ENCODE measurements around the gene C1QTNF6.

The C1QTNF6 gene

DNA sequence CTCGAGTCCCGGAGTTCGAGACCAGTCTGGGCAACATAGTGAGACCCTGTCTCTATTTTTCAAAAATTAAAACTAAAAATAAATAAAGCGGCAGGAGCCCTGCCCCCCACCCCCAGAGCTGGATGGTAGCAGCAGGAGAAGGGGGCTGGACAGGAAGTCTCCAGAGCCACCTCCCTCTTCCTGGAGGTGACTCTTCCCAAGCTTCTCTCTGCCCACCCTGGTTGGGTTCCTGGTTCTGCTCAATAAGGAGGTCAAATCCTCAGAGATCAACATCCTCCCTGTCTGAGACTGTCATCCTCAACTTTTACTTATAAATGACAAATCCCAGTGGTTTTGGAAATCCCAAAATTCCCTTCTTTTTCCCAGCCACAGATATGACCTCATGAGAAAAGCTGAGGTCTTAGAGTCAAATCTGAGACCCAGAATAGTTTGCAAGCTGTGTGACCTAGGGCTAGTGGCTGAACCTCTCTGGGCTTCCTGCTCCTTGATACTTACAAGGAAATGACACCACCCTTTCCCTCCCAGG lies 987 bp downstream of the C1QTNF6 start:
- H3K27me3 ChIP-seq (replicated peaks; ENCODE audit: control insufficient read depth, insufficient read depth, low read length), result no peaks in the 10 kb centered on the region
- TF ChIP-seq, protein P1, sequence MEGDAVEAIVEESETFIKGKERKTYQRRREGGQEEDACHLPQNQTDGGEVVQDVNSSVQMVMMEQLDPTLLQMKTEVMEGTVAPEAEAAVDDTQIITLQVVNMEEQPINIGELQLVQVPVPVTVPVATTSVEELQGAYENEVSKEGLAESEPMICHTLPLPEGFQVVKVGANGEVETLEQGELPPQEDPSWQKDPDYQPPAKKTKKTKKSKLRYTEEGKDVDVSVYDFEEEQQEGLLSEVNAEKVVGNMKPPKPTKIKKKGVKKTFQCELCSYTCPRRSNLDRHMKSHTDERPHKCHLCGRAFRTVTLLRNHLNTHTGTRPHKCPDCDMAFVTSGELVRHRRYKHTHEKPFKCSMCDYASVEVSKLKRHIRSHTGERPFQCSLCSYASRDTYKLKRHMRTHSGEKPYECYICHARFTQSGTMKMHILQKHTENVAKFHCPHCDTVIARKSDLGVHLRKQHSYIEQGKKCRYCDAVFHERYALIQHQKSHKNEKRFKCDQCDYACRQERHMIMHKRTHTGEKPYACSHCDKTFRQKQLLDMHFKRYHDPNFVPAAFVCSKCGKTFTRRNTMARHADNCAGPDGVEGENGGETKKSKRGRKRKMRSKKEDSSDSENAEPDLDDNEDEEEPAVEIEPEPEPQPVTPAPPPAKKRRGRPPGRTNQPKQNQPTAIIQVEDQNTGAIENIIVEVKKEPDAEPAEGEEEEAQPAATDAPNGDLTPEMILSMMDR (IDR thresholded peaks at IDR 0.05; ENCODE audit: insufficient read depth, low read length, poor library complexity, severe bottlenecking), result no peak
- H3K36me3 ChIP-seq (ENCODE audit: control insufficient read depth, insufficient read depth, low read length), result no peaks in the 10 kb centered on the region
- H3K4me3 ChIP-seq (replicated peaks; ENCODE audit: low read depth, low read length), result no peak overlapping the region
- no peak for DNase-seq (ENCODE audit: extremely low read depth, insufficient read length)

DNA sequence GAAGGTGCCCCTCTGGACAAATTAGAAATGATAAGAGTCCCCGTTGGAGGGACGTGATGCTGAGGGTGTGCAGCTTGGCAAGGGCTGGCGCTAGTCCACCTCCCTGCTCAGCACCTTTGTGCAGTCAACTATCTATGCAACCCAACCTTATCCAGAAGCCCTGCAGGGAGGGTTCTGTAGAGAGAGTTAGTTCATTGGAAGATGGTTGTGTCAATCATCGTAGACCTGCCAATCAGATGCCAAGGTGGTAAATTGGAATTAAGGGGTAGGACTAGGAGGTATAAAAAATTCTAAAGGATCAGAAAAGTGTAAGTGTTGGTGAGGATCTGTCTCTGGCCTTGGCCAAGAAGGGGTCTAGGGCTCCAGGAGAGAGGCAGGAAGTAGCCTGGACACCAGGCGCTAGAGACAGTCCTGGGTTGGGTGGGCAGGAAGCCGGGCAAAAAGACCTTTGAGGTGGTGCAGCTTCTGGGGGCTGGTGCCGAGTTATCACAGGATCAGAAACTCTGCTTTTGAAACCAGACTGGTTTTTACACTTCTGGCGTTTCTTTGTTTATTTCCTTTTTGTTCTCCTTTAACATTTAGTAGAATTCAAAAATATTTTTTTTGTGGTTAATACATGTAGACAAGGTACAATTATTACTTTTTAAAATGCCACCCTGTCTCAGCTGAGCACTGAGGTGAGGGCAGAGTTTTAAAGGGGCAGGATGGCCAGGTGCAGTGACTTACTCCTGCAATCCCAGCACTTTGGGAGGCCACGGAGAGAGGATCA lies 1.6 kb downstream of the C1QTNF6 start:
- DNase-seq (ENCODE audit: extremely low read depth, insufficient read length), result peak; percentile 56
- H3K4me3 ChIP-seq (replicated peaks; ENCODE audit: low read depth, low read length), result no peak overlapping the region
- no peaks in the 10 kb centered on the region for H3K36me3 ChIP-seq (ENCODE audit: control insufficient read depth, insufficient read depth, low read length)
- H3K27me3 ChIP-seq (replicated peaks; ENCODE audit: control insufficient read depth, insufficient read depth, low read length), result no peaks in the 10 kb centered on the region
- TF ChIP-seq, protein P1 (IDR thresholded peaks at IDR 0.05; ENCODE audit: insufficient read depth, low read length, poor library complexity, severe bottlenecking), result no peak

DNA sequence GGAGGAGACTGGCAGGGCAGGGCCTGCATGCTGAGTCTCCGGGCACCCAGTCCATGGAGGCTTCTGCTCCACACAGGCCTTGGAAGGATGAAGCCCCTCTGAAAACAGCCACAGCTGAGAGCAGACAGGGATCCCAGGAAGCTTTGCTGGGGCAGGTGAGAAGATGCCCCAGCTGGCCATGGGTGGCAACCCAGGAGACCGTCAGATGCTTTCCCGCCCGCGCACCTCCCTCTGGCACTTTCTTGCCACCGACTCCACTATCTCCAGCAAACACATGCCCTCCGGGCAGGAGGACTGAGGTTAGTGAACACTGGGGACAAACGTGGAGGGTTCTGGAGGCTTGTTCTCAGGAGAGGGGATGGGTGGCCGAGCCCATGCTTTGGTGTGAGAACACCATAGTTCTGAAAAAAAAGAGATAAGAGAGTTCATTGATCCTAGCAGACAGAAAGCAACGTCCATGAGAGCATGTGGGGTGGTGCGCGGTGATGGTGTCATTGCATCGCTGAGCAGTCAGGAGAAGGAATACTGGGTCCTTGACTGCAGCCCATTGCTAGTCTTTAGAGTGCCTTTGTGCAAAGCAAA lies 2.3 kb downstream of the C1QTNF6 start:
- Histone ChIP-seq H3K4me3 (replicated peaks; ENCODE audit: low read depth, low read length) (no peak overlapping the region), H3K36me3 (ENCODE audit: control insufficient read depth, insufficient read depth, low read length) (no peaks in the 10 kb centered on the region), H3K27me3 (replicated peaks; ENCODE audit: control insufficient read depth, insufficient read depth, low read length) (no peaks in the 10 kb centered on the region)
- TF ChIP-seq, protein P1 (IDR thresholded peaks at IDR 0.05; ENCODE audit: insufficient read depth, low read length, poor library complexity, severe bottlenecking), result no peak
- no peak for DNase-seq (ENCODE audit: extremely low read depth, insufficient read length)

DNA sequence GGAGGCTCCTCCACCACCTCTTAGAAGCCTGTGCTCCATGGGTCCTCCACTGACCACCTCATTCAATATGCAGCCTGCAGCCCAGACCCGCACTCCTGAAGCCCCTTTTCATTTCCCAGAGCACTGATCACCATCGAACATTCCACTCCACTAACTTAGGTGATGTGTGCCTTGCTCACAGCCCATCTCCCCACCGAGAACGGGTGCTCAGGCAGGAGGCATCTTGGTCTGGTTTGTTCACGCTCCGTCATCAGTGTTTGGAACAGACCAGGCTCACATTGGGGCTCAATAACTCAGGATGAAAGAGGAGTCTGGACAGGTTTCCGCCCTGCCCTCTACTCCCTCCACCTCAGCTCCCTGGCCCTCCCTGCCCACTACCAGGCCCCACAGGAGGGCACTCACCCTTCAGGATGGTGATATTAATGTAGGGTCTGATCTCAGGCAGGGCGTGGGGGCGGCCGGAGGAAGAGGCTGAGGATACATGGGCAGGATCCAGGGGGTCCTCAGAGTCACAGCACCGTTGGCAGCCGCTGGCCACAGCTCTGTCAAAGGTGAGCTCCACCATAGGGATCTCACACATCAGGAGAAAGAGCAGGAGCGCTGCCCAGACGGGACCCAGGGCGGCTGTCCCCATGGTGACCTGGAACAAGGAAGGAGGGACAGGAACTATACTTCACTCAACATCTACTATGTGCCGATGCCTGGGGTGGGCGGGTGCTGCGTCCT lies 3.1 kb downstream of the C1QTNF6 start:
- no peak for DNase-seq (ENCODE audit: extremely low read depth, insufficient read length)
- H3K27me3 ChIP-seq (replicated peaks; ENCODE audit: control insufficient read depth, insufficient read depth, low read length), result no peaks in the 10 kb centered on the region

DNA sequence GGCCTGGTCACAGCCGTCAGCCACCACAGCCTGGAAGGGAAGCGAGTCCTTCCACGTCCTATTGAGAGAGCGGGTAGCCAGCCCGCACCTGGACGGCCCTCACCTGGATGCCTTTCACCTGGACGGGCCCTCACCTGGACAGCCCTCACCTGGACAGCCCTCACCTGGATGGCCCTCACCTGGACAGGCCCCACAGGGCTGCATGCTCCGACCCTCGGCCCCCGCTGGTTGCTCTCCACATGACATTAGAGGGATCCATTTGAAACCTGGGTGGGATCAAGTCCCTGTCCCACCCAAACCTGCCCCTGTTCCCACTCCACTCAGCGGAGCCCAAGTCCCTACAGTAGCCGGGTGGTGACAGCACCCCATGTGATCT lies 3.7 kb downstream of the C1QTNF6 start:
- Histone ChIP-seq H3K4me3 (replicated peaks; ENCODE audit: low read depth, low read length) (no peak overlapping the region), H3K27me3 (replicated peaks; ENCODE audit: control insufficient read depth, insufficient read depth, low read length) (no peaks in the 10 kb centered on the region), H3K36me3 (ENCODE audit: control insufficient read depth, insufficient read depth, low read length) (no peaks in the 10 kb centered on the region)
- TF ChIP-seq, protein P1 (IDR thresholded peaks at IDR 0.05; ENCODE audit: insufficient read depth, low read length, poor library complexity, severe bottlenecking), result no peak
- DNase-seq (ENCODE audit: extremely low read depth, insufficient read length), result no peak

More for the DNA sequence above, 3.1 kb downstream of the C1QTNF6 start:
- Histone ChIP-seq H3K4me3 (replicated peaks; ENCODE audit: low read depth, low read length) (no peak overlapping the region), H3K36me3 (ENCODE audit: control insufficient read depth, insufficient read depth, low read length) (no peaks in the 10 kb centered on the region)
- TF ChIP-seq, protein P1 (IDR thresholded peaks at IDR 0.05; ENCODE audit: insufficient read depth, low read length, poor library complexity, severe bottlenecking), result no peak

All from GM06990 (cell line).